ENCODE data around the gene PRR12.

GRCh38 chr19:49554701-49555181 is 36.2 kb upstream of the PRR12 start:
- no peak for TF ChIP-seq CTCF (optimal IDR thresholded peaks at IDR 0.05 in 1 of 3, IDR thresholded peaks at IDR 0.05 in 1 of 3, conservative IDR thresholded peaks at IDR 0.05 in 1 of 3; ENCODE audit: extremely low read depth in 1 of 3, insufficient read depth in 2 of 3, low read length in 3 of 3)
- TF ChIP-seq EZH2 (IDR thresholded peaks at IDR 0.05; ENCODE audit: low read length) = no peak

Measured in keratinocyte (primary cell).